MM.1S (cell line): ENCODE data around the gene FUZ.

Experiments
- DNase-seq: peaks from one replicate; pipeline ENCODE4 v3.0.0-alpha.2; 2015
- H2AFZ ChIP-seq: fragments of 300-600 bp; sonication (generic); 2 replicates; pipeline ENCODE4 v1.6.0; 2016; ENCODE audit warnings: antibody characterized with exemption, low read length
- H3F3A ChIP-seq: fragments of 300-600 bp; sonication (generic); 2 replicates; pipeline ENCODE4 v1.6.1; 2016; ENCODE audit warnings: mild to moderate bottlenecking, antibody characterized with exemption, low read length, moderate library complexity, mixed read lengths; ENCODE audit not compliant: insufficient read depth
- H3K27ac ChIP-seq: fragments of 300-600 bp; sonication (generic); 2 replicates; pipeline ENCODE4 v1.5.1; 2016; ENCODE audit warnings: mild to moderate bottlenecking, low read length
- H3K27me3 ChIP-seq: fragments of 300-600 bp; sonication (generic); replicated peaks from 2 replicates; pipeline ENCODE4 v1.6.0; 2016; ENCODE audit warnings: low read length; ENCODE audit not compliant: insufficient read depth
- H3K36me3 ChIP-seq: fragments of 300-600 bp; sonication (generic); replicated peaks from 2 replicates; pipeline ENCODE4 v1.6.1; 2016; ENCODE audit warnings: mild to moderate bottlenecking, low read length, mixed read lengths; ENCODE audit not compliant: insufficient read depth
- H3K4me1 ChIP-seq: fragments of 300-600 bp; sonication (generic); 2 replicates; pipeline ENCODE4 v1.6.1; 2016; ENCODE audit warnings: low read length, mixed read lengths
- H3K4me2 ChIP-seq: fragments of 300-600 bp; sonication (generic); 2 replicates; pipeline ENCODE4 v1.6.0; 2016; ENCODE audit warnings: low read depth, low read length
- H3K4me3 ChIP-seq: fragments of 300-600 bp; sonication (generic); 2 replicates; pipeline ENCODE4 v1.5.1; 2016; ENCODE audit warnings: low read length, mixed read lengths
- H3K79me2 ChIP-seq: fragments of 300-600 bp; sonication (generic); 2 replicates; pipeline ENCODE4 v1.6.1; 2016; ENCODE audit warnings: mixed run types, low read length, mixed read lengths
- H3K9ac ChIP-seq: fragments of 300-600 bp; sonication (generic); 2 replicates; pipeline ENCODE4 v1.6.1; 2016; ENCODE audit warnings: low read length, mixed read lengths
- H3K9me2 ChIP-seq: fragments of 300-600 bp; sonication (generic); replicated peaks from 2 replicates; pipeline ENCODE4 v1.6.1; 2016; ENCODE audit warnings: mild to moderate bottlenecking, low read length, mixed read lengths; ENCODE audit not compliant: insufficient read depth
- H3K9me3 ChIP-seq: fragments of 300-600 bp; sonication (generic); replicated peaks from 2 replicates; pipeline ENCODE4 v1.6.1; 2016; ENCODE audit warnings: mild to moderate bottlenecking, low read length, mixed read lengths; ENCODE audit not compliant: insufficient read depth
- H4K20me1 ChIP-seq: fragments of 300-600 bp; sonication (generic); 2 replicates; pipeline ENCODE4 v1.6.1; 2016; ENCODE audit warnings: mild to moderate bottlenecking, low read length, moderate library complexity, mixed read lengths; ENCODE audit not compliant: insufficient read depth
- CTCF ChIP-seq: fragments of 300-600 bp; sonication (generic); IDR thresholded peaks from 2 replicates; pipeline ENCODE4 v1.5.1; 2016; ENCODE audit warnings: antibody characterized with exemption, low read length, mixed read lengths
- EZH2 ChIP-seq: fragments of 300-600 bp; sonication (generic); optimal IDR thresholded peaks from 2 replicates; pipeline ENCODE3; 2017; ENCODE audit warnings: low read depth, mild to moderate bottlenecking, antibody characterized with exemption, low read length, mixed read lengths
- EZH2phosphoT487 ChIP-seq: fragments of 300-600 bp; sonication (generic); IDR thresholded peaks from 2 replicates; pipeline ENCODE4 v1.6.1; 2018; ENCODE audit warnings: antibody characterized with exemption, low read length

FUZ gene

GRCh38 chr19:49799798-49800376 lies 13.2 kb downstream of the FUZ start:
- Histone ChIP-seq H3K4me2 (no peak overlapping the region), H3K9me2 (no peaks in the 10 kb centered on the region), H2AFZ (no peak overlapping the region), H3K27me3 (no peaks in the 10 kb centered on the region), H3F3A (no peaks in the 10 kb centered on the region), H4K20me1 (no peaks in the 10 kb centered on the region), H3K4me1 (no peaks in the 10 kb centered on the region), H3K9ac (no peak overlapping the region), H3K27ac (no peak overlapping the region), H3K9me3 (no peaks in the 10 kb centered on the region), H3K36me3 (no peaks in the 10 kb centered on the region), H3K79me2 (no peaks in the 10 kb centered on the region), H3K4me3 (no peak overlapping the region)
- no peak for DNase-seq
- TF ChIP-seq EZH2 (no peak), EZH2phosphoT487 (no peak), CTCF (no peak)

- no peak overlapping the region for H3K27ac ChIP-seq
- H3K4me3 ChIP-seq, result no peak overlapping the region
- no peak overlapping the region for H3K4me2 ChIP-seq
- DNase-seq, result no peak
- H3K9ac ChIP-seq, result no peak overlapping the region
- H3K9me3 ChIP-seq, result no peaks in the 10 kb centered on the region
- H3F3A ChIP-seq, result no peaks in the 10 kb centered on the region
- H3K27me3 ChIP-seq, result no peaks in the 10 kb centered on the region
- H3K36me3 ChIP-seq, result no peaks in the 10 kb centered on the region
- no peaks in the 10 kb centered on the region for H3K9me2 ChIP-seq
- H3K79me2 ChIP-seq, result no peaks in the 10 kb centered on the region
- no peak overlapping the region for H2AFZ ChIP-seq
- no peaks in the 10 kb centered on the region for H3K4me1 ChIP-seq
- TF ChIP-seq EZH2phosphoT487, result no peak
- TF ChIP-seq EZH2, result no peak
- TF ChIP-seq CTCF, result no peak
- H4K20me1 ChIP-seq, result no peaks in the 10 kb centered on the region
Measured at GRCh38 chr19:49799271-49799797, 13.8 kb downstream of the FUZ start.

- TF ChIP-seq EZH2 (no peak), EZH2phosphoT487 (no peak), CTCF (no peak)
Measured at GRCh38 chr19:49798574-49798973, 14.5 kb downstream of the FUZ start.

More at GRCh38 chr19:49798574-49798973, 14.5 kb downstream of the FUZ start:
- H4K20me1 ChIP-seq, result no peaks in the 10 kb centered on the region
- no peak overlapping the region for H2AFZ ChIP-seq
- H3F3A ChIP-seq, result no peaks in the 10 kb centered on the region
- H3K27ac ChIP-seq, result no peak overlapping the region
- no peaks in the 10 kb centered on the region for H3K4me1 ChIP-seq
- H3K27me3 ChIP-seq, result no peaks in the 10 kb centered on the region
- H3K36me3 ChIP-seq, result no peaks in the 10 kb centered on the region
- DNase-seq, result no peak
- H3K9me3 ChIP-seq, result no peaks in the 10 kb centered on the region
- no peak overlapping the region for H3K4me2 ChIP-seq
- no peaks in the 10 kb centered on the region for H3K9me2 ChIP-seq
- no peaks in the 10 kb centered on the region for H3K79me2 ChIP-seq
- no peak overlapping the region for H3K9ac ChIP-seq
- no peak overlapping the region for H3K4me3 ChIP-seq
